HG03558 (cell line): Measurements from ENCODE around the gene CYP24A1.

Source experiments
- ATAC-seq: cut with Tn5 transposase; IDR thresholded peaks from one replicate; pipeline ENCODE4 v1.9.1; 2021; ENCODE audit warnings: moderate number of reproducible peaks; ENCODE audit not compliant: unreplicated experiment; ENCODE audit errors: extremely low read depth

CYP24A1 gene

DNA sequence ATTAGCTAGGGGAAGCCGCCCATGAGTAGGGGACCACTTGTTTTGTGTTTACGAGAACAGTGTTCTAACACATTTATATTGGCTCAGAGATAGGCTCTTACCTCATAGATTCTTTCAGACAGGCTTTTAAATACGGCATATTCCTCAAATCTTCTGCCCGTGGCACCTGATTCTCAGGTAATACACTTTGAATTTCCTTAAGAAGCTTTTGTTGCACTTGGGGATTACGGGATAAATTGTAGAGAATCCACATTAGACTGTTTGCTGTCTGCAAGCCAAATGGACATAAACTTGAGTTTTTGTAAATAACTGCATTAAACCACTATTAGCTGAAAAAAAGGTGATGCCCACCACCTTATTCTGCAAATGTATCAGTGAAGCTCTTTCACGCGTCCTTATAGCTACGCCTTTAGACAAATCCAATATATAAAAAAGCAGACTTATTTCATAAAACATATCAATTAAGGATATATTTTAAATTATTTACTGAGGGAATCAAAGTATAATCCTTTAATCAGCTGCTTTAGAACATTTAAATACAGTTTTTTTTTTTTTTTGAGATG lies 14.8 kb downstream of the CYP24A1 start:
- no peak for ATAC-seq

DNA sequence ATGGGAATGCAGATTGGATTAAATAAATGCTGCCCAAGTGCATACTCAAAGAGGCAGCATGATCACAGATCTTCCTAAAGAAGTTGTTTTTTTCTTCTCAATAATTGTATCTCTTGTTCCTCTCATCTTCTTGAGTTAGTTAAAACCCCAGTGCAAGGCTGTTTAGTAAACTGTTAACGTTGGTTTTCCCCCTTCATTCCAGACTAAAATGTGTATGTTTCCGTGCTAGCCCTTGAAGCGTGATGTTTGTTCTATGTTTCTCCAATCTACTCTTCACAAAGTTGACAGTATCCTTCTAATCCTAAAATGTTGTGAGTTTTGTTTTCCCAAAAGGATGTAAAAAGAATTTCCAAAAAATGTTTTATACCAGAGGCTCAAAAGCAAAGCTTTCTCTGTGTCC lies 15.6 kb downstream of the CYP24A1 start:
- ATAC-seq = no peak

DNA sequence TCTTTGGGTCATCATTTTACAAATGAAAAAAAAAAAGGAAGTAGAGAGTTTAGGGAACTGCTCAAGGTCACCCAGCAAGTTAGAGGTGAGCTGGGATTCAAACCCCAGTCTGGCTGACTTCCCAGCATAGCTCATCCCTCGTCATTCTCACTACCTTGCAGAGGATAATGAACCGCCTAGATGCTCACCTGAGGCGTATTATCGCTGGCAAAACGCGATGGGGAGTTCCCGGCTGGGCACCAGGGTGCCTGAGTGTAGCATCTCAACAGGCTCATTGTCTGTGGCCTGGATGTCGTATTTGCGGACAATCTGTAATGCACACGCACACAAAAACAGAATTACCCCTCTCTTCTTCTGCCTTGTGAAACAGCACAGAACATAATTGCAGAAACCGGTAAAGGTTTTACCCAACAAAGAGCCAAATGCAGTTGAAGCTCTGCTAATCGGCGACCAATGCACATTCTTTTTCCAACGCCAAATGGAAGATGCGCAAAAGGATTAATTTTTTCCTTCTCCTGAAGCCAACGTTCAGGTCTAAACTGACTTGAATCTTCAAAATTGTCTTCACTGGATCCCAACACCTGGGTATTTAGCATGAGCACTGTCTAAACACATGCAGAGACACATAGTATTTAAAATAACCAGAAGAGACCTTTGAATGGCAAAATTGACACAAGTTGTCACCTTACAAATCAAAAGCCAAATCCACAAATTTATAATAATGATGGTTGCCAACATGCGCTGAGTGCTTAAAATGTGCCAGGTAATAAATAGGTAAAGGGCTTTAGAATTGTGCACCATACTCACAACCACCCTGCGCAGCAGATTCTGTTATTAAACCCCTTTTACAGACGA lies 16.6 kb downstream of the CYP24A1 start:
- ATAC-seq = no peak

DNA sequence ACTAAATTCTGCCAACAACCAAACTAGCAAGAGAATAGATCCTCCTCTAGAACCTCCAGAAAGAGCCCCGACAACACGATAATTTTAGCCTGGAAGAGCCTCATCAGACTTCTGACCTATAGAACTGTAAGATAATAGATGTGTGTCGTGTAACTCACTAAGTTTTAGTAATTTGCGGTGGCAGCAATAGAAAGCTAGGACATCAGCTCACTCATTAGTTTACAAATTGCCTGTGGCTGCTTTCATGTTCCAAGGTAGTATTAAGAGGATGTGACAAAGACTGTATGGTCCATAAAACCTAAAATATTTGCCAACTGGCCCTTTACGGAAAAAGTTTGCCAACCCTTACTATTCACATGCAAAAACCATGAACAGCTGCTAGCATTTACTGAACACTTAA lies 17.3 kb downstream of the CYP24A1 start:
- ATAC-seq = no peak

DNA sequence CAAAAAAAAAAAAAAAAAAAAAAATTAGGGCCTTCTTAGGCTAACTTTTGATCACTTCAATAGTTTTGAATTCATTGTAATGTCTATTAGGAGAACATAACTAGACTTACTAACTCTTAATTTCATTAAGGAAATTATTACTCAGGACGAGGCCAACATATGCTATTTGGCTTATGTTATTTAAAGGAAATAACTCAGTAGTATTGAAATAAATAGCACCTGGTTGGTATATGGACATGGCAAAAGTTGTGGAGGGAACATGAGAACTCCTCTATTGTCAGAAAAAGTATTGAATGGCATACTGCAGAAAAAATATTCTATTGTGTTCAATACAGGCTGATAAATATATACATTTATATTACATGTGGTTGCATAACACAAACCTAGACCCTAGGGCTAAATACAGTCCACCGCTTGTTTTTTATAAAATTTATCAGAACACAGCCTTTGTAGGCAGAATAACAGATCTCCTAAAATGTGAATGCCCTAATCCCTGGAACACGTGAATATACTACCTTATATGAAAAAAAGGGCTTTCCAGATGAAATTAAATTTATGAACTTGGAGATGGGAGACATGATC lies 18.0 kb downstream of the CYP24A1 start:
- no peak for ATAC-seq

DNA sequence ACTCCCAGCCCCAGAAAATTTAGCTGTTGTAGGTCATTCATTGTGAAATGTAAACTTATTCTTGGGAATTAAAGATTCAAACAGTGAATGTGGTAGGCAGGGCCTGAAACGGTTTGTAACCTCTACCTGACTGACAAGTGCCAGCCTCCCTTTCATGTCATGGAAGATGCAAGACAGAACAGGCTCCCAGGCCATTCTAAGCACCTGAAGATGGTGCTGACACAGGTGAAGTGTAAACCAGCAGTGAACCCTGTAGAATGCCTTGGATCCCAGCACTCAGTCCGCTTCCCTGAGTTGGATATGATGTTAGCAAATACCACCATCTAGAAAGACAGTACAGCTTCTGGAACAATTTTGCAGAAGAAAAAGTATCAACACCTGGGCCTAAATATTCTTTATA lies 19.3 kb downstream of the CYP24A1 start:
- no peak for ATAC-seq

DNA sequence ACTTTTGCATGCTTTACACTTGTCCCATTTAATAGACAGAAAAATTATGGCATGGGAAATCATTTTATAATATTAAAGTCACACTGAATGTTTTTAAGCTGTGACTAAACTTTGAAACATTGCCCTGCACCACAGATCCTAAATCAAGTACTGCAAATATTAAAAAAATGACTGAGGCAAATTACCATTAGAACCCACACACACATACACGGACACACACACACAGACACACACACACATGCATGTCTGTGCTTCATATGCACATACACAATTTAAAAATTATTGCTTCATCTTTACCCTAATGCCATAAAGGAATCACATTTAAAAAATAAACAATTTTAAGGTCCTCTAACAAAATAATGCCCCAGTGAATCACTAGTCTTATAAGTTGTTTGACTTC lies 19.9 kb downstream of the CYP24A1 start:
- no peak for ATAC-seq

DNA sequence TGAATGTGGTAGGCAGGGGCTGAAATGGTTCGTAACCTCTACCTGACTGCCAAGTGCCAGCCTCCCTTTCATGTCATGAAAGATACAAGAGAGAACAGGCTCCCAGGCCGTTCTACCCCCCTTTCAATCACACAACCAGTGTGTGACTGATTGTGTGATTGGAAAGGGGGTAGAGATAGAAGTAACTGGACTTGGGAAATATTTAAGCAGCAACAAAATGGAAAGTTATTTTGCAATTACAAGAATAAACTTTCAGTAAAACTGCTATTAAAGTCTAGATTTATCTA lies 20.8 kb downstream of the CYP24A1 start:
- no peak for ATAC-seq

DNA sequence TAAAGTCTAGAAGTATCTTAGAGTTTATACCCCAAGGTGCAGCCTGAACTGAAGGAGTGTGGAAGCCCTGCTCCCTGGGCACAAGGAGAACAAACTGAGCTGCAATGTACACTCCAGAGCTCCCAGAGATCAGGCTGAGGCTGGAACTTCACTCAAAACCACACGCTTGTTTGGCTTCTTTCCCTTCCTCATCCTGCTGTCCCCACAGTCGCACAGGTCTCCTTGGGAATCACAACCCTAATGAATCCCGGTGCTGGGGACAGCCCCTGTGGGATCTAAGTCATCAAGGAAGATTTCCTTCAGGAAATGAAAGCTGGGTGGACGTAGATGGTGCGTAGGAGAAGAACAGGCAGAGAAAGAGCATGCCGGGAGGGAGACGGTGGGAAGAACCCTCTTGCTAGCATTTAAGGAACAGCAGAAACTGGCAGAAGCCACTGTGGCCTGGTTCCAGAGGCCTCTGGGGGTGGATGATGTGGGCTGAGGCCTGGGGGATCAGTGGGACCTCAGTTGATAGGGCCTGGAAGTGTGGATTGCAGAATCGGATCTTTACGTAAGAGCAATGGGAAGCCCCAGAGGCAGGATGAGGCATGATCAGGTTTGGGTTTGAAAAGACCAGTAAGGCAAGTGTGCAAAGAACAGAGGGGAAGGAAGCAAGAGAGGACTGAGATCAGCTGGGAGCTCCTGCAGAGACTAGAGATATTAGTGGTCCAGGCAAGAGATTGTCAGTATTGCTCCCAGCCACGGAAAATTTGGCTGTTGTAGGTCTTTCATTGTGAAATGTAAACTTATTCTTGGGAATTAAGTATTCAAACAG lies 21.4 kb downstream of the CYP24A1 start:
- ATAC-seq = no peak

DNA sequence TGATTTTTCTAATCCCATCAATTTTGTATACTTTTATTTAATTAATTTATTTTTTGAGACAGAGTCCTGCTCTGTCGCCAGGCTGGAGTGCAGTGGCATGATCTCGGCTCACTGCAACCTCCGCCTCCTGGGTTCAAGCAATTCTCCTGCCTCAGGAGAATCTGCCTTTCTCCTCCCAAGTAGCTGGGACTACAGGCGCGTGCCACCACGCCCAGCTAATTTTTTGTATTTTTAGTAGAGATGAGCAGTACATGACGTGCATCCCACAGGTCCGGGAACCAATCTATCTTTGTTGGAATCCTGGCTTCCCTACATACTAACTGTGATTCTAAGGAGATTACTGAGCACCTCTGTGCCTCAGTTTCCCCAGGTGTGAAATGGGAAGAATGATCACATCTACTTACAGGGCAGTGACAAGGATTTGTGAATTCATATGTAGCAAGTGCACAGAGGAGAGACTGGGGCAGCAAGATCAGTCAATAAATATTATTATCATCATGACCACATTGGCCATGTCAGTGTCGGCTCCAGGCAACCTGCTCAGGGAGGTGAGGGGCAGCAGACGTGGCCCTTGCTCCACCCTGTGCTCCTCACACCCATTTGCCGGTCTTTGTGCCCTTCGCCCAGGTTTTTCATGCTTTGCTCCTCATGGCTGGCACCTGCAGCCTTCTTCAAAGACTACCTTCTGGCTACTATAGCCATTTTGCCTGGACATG lies 22.1 kb downstream of the CYP24A1 start:
- ATAC-seq = no peak

DNA sequence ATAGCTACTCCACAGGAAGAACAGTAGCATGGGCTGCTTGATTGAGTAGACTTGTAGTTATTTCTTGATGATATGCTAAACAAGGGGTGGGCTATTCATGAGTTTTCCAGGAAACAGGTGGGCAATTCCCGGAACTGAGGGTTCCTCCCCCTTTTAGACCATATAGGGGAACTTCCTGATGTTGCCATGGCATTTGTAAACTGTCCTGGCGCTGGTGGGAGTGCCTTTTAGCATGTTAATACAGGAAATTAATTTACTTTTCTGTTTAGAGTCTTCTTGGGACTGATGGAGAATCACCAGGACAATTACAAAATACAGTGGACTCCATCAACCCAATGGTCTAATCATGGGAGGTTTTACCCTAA lies 22.7 kb downstream of the CYP24A1 start:
- ATAC-seq = no peak

DNA sequence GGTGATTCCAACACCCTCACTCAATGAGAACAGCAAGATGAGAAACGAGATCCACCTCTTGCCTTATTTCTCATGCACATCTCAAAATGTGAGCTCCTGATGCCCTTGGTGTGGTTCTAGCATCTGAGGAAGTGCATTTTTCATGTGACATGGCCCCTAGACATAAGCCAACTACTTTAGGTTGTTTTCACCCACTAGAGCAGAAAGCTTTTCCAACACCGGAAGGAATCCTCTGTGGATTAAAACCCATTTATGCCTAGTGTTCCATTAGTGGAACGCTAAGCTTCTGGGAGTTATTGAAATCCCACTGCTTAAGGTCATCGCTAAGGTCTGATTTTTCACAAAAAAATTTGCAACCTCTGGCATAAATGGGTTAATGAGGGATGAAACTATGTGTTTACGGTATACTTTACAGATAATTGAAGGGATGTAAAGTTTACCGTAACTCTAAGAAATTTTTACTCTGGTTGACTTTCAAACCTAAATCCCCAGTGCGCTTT lies 24.0 kb downstream of the CYP24A1 start:
- ATAC-seq = no peak

DNA sequence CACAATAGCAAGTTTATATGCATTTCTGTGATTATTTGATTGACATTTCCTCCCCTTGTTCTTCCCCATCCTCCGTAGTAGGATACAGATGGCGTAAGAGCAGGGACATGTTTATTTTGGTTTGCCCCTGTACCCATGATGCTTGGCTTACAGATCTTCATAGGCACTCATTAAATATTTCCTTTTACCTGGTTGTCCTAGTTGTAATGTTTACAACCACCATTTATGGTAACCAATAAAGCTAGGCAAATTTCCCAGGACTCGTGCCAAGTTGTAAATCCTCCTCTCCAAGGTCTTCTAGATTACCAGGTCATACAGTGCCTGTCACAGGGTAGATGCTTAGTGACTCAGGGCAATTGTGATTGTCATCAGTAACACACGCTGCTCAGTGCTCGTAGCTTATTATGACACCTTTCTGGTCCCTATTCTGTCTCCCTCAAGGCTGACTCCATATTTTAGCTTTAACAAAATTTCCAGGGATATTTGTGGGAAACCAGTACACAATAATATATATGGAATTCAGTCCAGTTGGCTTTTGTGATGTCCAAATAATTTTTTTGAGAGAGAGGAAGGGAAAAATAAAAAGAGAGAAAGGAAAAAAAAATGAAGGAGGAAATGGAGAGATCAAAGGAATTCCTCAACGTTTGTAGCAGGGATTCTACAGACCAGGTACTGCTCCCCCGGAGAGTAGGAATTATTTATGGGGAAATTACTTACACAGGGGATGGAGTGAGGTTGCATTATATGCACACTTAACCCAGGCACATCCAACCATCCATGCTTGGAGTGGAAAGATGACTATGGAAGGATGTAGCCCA lies 24.6 kb downstream of the CYP24A1 start:
- ATAC-seq = no peak

DNA sequence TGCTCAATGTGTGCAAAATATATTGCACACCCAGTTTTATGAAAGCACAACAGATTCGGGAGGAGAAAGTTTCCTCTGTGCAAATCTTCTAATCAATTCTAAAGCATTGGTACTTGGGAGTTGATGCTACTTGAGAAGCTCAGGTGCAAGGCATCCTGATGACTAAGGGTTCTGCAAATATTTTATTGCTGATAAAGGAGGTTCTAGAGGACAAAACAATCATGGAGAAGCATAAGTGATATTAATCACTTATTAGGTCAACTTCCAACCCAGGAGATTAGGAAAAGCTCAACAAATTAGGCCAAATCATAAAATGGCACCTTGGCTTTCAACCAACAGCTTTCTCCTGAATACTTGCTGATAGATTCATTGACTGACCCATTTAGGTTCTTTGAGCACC lies 27.1 kb downstream of the CYP24A1 start:
- no peak for ATAC-seq

DNA sequence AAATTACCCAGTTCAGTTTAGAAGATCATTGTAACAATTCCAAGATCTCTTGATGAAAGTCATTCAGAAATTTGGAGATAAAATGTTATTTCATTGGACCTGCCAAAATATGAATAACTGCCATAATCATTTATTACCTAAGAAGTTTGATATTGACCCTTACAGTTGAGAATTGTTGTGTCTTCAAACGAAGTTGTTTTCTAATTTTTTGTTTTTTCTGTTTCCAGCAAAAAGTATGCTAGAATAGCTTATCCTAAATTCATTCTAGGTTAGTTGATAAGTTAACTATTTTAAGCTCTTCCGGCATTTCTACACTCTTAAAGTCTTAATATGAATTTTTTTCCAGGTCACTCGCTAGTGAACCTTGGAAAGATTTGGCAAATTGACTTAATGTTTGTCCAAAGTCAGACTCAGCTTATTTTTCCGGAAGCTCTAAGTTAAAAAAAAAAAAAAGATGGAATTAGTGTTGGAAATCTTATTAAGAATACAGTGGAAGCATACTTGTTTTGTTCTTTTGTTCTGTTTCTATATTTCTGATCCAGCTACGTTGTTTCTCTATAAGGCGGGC lies 28.9 kb downstream of the CYP24A1 start:
- ATAC-seq = no peak

DNA sequence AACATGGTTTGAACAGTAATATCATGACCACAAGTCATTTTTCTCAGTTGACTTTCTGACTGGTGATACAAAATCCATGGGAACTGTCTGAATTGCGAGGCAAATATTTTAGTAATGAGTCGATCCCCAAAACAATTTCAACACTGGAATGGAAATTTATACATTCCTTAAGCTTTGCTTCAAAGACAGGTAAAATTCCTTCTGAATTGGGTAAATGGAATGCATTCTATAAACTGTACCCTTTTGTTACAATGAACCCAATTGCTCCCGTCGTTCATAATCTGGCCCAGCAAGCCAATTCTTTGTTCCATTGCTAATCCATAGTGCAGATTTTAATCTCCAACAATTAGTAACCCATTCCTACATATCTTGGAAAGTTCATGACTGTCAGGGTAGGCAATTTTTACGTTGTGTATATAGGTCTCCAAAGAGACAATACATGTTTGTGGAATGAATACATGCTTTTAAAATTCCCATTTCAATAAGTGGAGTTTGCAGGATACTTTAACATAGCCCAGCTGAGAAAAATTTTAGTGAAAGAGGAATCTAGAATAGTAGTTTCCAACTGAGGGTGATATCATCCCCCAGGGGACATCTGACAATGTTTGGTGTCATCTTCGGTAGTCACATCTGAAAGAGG lies 32.7 kb downstream of the CYP24A1 start:
- ATAC-seq = no peak

DNA sequence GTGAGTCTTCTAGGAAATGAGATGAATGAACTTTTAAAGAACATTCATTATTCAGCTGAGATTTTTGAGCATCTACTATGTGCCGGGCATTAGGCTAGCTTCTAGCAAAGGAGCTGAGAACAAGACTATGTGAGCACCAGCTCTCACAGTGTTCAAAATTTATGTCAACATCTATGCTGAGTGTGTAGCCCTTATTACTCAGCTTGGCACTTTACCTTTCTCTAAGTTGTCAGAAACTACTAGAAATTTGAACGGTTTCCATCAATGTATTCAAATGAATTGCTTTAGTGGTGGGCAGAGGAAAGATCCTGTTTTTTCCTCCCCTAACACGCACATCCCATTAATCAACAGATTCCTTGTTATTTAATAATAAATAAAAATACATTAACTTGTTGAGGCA lies 33.3 kb downstream of the CYP24A1 start:
- no peak for ATAC-seq

DNA sequence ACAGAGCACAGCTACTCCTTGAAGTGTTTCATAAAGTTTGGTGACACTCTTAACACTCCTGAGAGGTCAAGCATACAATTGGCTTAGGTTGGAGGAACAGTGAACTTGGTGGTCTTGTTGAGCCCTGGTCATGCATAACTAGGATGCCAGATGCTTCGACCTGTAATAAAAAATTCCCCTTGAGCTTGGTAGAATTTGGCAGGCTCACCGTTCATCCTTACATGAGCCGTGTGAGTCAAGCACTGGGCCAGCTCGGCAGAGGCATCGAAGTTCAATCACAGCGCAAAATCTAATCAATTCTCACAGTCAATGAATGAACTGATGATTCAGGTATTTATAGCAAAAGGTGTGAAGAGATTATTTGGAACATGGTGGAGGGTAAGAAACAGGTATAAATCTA lies 33.7 kb downstream of the CYP24A1 start:
- ATAC-seq = no peak

DNA sequence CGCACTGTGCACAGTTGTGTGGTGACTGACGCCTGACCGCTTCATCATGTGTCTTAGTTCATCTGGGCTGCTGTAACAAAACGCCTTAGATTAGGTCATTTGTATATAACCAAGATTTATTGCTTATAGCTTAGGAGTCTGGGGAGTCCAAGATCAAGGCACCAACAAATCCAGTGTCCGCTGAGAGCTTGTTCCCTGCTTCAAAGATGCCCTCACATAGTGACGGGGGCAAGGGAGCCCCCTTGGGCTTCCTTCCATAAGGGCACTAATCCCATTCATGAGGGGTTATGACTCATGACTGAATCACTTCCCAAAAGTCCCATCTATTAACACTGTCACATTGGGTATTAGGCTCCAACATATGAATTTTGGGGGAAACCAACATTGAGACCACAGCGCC lies 34.6 kb downstream of the CYP24A1 start:
- no peak for ATAC-seq
